Measurements from ENCODE around the gene RBM20.
A peak's percentile ranks its signal among the peaks of the same experiment; 100 is the strongest.

DNA sequence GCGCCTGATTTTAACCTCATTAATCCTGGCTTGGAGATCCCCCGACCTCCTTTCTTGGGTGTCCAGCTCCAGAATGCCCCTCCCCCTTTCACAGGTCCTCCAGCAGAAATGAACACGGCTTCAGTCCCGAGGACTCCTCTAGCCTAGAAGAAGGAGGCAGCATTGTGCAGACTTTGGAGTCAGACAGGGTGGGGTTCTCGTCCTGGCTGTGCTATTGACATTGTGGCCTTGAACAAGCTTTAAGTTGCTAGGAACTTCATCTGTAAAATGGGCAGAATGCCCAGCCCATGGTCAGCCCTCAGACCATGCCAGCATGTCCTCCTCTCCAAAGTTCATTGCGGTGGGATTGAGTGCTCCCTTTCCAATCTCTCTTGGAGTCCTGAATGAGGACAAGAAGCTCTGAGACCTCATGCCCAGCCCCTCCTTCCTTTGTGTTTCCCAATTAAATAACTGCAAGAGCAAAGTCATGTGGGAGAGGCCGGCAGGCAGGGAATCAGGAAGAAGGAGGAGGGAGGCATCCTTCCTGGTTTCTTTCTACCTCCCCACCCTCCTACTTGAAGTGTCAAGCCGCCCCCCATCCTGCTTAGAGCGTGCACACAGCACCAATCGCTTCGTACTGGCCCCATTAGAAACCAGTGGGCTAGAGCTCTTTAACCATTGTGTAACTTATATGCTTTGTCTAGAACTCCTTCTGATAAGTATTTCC lies 86.4 kb downstream of the RBM20 start:
- no peak for TF ChIP-seq CTCF (IDR thresholded peaks at IDR 0.05 in 4 of 5, conservative IDR thresholded peaks at IDR 0.05 in 1 of 5)
- peak in 1 of 2 donors; percentile 20 for TF ChIP-seq POLR2A (IDR thresholded peaks at IDR 0.05)
